ENCODE data around the gene CEBPG.

CEBPG gene

DNA sequence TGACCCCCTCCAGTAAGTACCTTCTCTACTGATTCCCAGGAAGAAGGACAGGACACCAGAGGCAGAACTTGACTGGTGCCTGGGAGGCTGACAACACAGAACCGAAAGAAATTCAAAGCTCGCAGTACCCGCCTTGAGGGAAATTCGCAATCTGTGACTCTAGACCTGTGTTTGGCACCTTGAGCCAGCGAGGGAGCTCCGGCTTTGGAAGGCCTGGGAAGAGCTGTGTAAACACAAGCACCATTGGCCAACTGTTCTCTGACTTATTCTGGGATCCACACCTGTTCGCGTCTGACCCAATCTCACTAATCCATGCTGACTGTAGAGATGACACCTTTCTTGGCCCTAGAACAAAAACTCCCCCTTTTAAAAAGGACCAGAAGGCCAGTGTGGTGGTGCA, 50.7 kb downstream of the CEBPG start:
- H3K4me1 ChIP-seq (ENCODE audit: control insufficient read depth, insufficient read depth, low read length) = peaks cover 2% of the 10 kb centered on the region; the same call in 1 of the 2 replicates
- H3K27me3 ChIP-seq (ENCODE audit: control insufficient read depth, insufficient read depth, low read length) = no peaks in the 10 kb centered on the region
- WGBS (ENCODE audit: insufficient coverage, insufficient read length) = no CpG with 5 or more reads among the region's 8 CpGs
- no peak overlapping the region for H3K4me3 ChIP-seq (ENCODE audit: low read length)
- no peaks in the 10 kb centered on the region for H3K9me3 ChIP-seq (ENCODE audit: control insufficient read depth, insufficient read depth, low read length)
- DNase-seq (ENCODE audit: low read depth, low spot score) = no peak
- no peaks in the 10 kb centered on the region for H3K36me3 ChIP-seq (ENCODE audit: control insufficient read depth, insufficient read depth, low read length)
- H3K27ac ChIP-seq (ENCODE audit: low read length) = no peak overlapping the region

DNA sequence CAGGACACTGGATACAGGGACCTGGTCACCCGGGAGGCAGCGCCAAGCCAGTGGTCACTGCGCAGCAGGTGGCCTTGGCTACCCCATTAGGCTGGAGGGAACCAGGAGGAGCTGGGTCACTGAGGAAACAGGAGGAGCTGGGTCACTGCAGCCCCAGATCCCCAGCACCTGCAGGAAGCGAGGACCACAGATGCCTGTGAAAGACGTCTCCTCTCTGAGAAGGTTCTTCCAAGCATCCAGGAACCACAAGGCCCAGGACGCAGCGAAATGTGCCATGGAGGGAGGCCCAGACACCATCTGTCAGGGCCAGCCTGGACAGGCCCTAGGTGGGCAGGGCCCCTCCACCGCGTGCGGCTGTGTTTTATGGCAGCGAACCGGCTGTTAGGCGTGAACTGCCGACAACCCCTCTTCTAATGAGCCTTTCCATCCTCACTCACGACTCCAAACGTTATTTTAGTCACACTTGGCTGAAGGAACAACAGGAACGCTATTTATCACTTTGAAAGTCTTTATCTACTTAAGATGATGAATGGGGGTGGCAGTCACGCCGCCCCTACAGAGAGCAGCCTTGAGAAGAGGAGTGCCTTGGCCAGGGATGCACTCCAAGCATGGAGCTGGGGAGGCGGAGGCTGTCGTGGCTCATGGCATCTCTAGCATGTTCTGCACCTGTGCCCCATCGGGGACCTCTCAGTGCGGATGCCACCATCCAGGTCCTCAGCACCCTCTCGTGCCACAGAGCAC, 53.3 kb downstream of the CEBPG start:
- no CpG with 5 or more reads among the region's 24 CpGs for WGBS (ENCODE audit: insufficient coverage, insufficient read length)
- Histone ChIP-seq H3K27me3 (ENCODE audit: control insufficient read depth, insufficient read depth, low read length) (no peaks in the 10 kb centered on the region), H3K9me3 (ENCODE audit: control insufficient read depth, insufficient read depth, low read length) (no peaks in the 10 kb centered on the region), H3K36me3 (ENCODE audit: control insufficient read depth, insufficient read depth, low read length) (no peaks in the 10 kb centered on the region), H3K4me1 (ENCODE audit: control insufficient read depth, insufficient read depth, low read length) (no peaks in the 10 kb centered on the region), H3K27ac (ENCODE audit: low read length) (no peak overlapping the region), H3K4me3 (ENCODE audit: low read length) (no peak overlapping the region)
- DNase-seq (ENCODE audit: low read depth, low spot score) = no peak

DNA sequence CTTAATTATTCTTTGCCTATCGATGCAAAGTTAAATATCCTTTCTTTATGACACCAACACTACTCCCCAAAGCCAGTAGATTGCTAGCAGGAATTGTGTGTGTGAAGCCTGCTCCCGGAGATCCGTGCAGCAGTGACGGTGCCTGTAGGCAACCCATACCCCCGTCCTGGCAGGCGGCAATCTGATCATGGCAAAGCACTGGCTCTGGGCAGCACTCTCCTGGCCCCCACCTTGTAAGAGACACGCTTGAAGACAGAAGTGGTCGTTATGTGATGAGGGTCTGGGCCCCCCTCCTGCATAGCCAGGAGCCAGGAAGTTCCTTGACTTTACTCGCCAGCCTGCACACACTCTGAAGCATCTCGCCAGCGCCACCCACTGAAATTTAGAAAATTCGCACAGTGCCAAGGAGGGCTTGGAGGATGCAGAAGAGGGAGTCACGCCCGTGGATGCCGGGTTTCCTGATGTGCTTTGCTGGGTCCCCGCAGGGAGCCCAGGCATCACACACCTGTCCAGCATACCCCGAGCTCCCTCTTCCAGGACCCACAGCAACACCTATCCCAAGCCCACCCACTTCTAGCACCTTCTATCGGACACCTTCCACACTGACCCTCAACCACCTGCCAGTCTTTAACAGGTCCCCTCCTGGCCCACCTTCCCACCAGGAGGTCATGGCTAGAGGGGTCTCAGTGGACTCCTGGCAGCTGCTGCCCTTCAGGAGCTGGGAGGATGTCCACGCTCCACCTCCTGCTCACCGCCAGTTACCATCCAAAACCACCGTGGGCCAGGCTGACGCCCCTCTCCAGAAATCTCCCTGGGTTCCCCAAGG, 54.5 kb downstream of the CEBPG start:
- Histone ChIP-seq H3K4me3 (ENCODE audit: low read length) (no peak overlapping the region), H3K27ac (ENCODE audit: low read length) (no peak overlapping the region), H3K27me3 (ENCODE audit: control insufficient read depth, insufficient read depth, low read length) (no peaks in the 10 kb centered on the region), H3K9me3 (ENCODE audit: control insufficient read depth, insufficient read depth, low read length) (no peaks in the 10 kb centered on the region), H3K4me1 (ENCODE audit: control insufficient read depth, insufficient read depth, low read length) (no peaks in the 10 kb centered on the region), H3K36me3 (ENCODE audit: control insufficient read depth, insufficient read depth, low read length) (no peaks in the 10 kb centered on the region)
- no CpG with 5 or more reads among the region's 22 CpGs for WGBS (ENCODE audit: insufficient coverage, insufficient read length)
- no peak for DNase-seq (ENCODE audit: low read depth, low spot score)

- no peak for DNase-seq (ENCODE audit: low read depth, low spot score)
- Histone ChIP-seq H3K36me3 (ENCODE audit: control insufficient read depth, insufficient read depth, low read length) (no peaks in the 10 kb centered on the region), H3K27ac (ENCODE audit: low read length) (no peak overlapping the region), H3K4me1 (ENCODE audit: control insufficient read depth, insufficient read depth, low read length) (no peaks in the 10 kb centered on the region), H3K4me3 (ENCODE audit: low read length) (no peak overlapping the region), H3K9me3 (ENCODE audit: control insufficient read depth, insufficient read depth, low read length) (no peaks in the 10 kb centered on the region), H3K27me3 (ENCODE audit: control insufficient read depth, insufficient read depth, low read length) (no peaks in the 10 kb centered on the region)
- WGBS (ENCODE audit: insufficient coverage, insufficient read length) = no CpG with 5 or more reads among the region's 5 CpGs
Measured at GRCh38 chr19:33428627-33429125, 55.2 kb downstream of the CEBPG start.

DNA sequence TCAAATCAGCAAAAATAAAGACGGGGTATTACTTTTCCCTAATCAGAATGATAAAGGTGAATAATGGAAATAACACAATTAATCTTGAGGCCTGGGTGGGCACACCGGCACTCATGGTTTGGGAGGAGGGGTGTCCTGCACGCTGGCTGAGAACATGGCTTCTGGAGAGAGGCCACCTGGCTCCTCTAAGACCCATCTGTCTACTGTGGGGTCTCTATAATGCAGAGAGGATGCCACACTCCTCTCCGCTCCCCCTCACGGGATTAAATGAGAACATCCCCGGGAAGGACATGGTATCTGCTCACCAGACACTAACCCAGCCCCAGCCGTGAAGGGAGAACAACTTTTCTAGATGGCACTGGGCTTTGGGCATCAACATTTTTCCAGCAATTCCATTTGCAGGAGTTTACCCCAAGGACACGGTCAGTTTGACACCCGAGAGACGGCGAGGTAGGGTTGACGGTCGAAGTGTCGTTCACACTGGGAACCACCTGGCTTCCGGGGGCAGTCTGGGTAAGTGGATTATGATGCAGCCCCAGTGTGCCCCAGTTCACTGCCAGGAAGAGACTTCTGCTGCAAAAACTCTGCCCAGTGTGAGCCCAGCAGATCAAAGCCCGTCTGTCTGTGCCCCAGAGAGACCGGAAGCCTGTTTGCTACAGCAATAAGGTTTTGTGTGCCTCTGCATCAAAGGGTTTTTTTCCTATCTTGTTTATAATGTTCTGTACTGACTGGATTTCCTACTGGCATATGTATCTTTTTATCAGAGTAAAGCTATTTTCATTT, 56.6 kb downstream of the CEBPG start:
- DNase-seq (ENCODE audit: low read depth, low spot score) = no peak
- H3K9me3 ChIP-seq (ENCODE audit: control insufficient read depth, insufficient read depth, low read length) = no peaks in the 10 kb centered on the region
- H3K27ac ChIP-seq (ENCODE audit: low read length) = no peak overlapping the region
- no CpG with 5 or more reads among the region's 17 CpGs for WGBS (ENCODE audit: insufficient coverage, insufficient read length)
- H3K4me3 ChIP-seq (ENCODE audit: low read length) = no peak overlapping the region
- H3K4me1 ChIP-seq (ENCODE audit: control insufficient read depth, insufficient read depth, low read length) = no peaks in the 10 kb centered on the region
- no peaks in the 10 kb centered on the region for H3K36me3 ChIP-seq (ENCODE audit: control insufficient read depth, insufficient read depth, low read length)
- H3K27me3 ChIP-seq (ENCODE audit: control insufficient read depth, insufficient read depth, low read length) = no peaks in the 10 kb centered on the region

- peak; percentile 41 for DNase-seq (ENCODE audit: low read depth, low spot score)
- H3K4me1 ChIP-seq (ENCODE audit: control insufficient read depth, insufficient read depth, low read length) = no peaks in the 10 kb centered on the region
- no peaks in the 10 kb centered on the region for H3K9me3 ChIP-seq (ENCODE audit: control insufficient read depth, insufficient read depth, low read length)
- no peak overlapping the region for H3K4me3 ChIP-seq (ENCODE audit: low read length)
- no peaks in the 10 kb centered on the region for H3K36me3 ChIP-seq (ENCODE audit: control insufficient read depth, insufficient read depth, low read length)
- no peaks in the 10 kb centered on the region for H3K27me3 ChIP-seq (ENCODE audit: control insufficient read depth, insufficient read depth, low read length)
- WGBS (ENCODE audit: insufficient coverage, insufficient read length) = no CpG with 5 or more reads among the region's 13 CpGs
- no peak overlapping the region for H3K27ac ChIP-seq (ENCODE audit: low read length)
Measured at GRCh38 chr19:33430674-33431277, 57.3 kb downstream of the CEBPG start.

DNA sequence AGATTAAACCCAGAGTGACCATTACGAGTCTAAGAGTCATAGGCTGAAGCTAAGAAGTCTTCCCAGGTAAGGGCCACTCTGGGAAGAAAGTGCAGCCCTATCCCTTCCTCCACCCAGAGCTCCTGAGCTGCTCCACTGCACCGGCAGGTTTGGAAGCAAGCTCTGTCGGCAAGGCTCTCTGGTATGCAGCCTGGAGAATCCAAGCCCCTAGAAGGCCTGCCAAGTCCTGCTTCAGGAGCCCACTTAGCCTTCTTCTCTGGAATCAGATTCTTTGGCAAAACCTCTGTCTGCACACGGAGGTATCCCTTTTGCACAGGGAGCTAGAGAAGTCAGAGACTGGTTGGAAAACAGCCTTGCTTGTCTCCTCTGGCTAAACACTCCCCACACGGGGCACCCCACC, 58.5 kb downstream of the CEBPG start:
- WGBS (ENCODE audit: insufficient coverage, insufficient read length) = no CpG with 5 or more reads among the region's 5 CpGs
- Histone ChIP-seq H3K9me3 (ENCODE audit: control insufficient read depth, insufficient read depth, low read length) (no peaks in the 10 kb centered on the region), H3K4me3 (ENCODE audit: low read length) (no peak overlapping the region), H3K4me1 (ENCODE audit: control insufficient read depth, insufficient read depth, low read length) (no peaks in the 10 kb centered on the region; the same call in 1 of the 2 replicates), H3K27ac (ENCODE audit: low read length) (no peak overlapping the region), H3K36me3 (ENCODE audit: control insufficient read depth, insufficient read depth, low read length) (no peaks in the 10 kb centered on the region), H3K27me3 (ENCODE audit: control insufficient read depth, insufficient read depth, low read length) (no peaks in the 10 kb centered on the region)
- no peak for DNase-seq (ENCODE audit: low read depth, low spot score)
